ENCODE measurements around the gene PEF1. TPM values are rescaled to one million over a fixed set of nuclear protein-coding genes. Genes with fewer than 3 reads are reported as not detected.

The PEF1 gene
- total RNA-seq, 1 donor from 2014 or later: 69.9 TPM

- H3K9me3 ChIP-seq: no peaks in the 10 kb centered on the region
- H3K4me3 ChIP-seq: no peak overlapping the region
- H3K4me1 ChIP-seq: peaks cover 44% of the 10 kb centered on the region
- intact Hi-C loops (cut with DNase I): no loop called here
- peak overlapping the region; percentile 60 for H3K27ac ChIP-seq
- no peaks in the 10 kb centered on the region for H3K27me3 ChIP-seq
- ATAC-seq (no peak), DNase-seq (peak; percentile 51)
- peaks cover 6% of the 10 kb centered on the region for H3K36me3 ChIP-seq
- TF ChIP-seq CTCF (IDR thresholded peaks at IDR 0.05): no peak
Measured at GRCh38 chr1:31583082-31583994, 61.3 kb downstream of the PEF1 start.

- Histone ChIP-seq H3K9me3 (no peaks in the 10 kb centered on the region), H3K4me3 (no peak overlapping the region), H3K27ac (peak overlapping the region; percentile 42), H3K36me3 (peaks cover 6% of the 10 kb centered on the region), H3K4me1 (peaks cover 33% of the 10 kb centered on the region), H3K27me3 (no peaks in the 10 kb centered on the region)
- no peak for ATAC-seq
- intact Hi-C loops (cut with DNase I): no loop called here
- TF ChIP-seq CTCF (IDR thresholded peaks at IDR 0.05): no peak
- peak; percentile 19 for DNase-seq
Measured at GRCh38 chr1:31581821-31582810, 62.6 kb downstream of the PEF1 start.

- H3K4me1 ChIP-seq: peaks cover 36% of the 10 kb centered on the region
- intact Hi-C loops (cut with DNase I): no loop called here
- H3K27me3 ChIP-seq: no peaks in the 10 kb centered on the region
- H3K27ac ChIP-seq: peak overlapping the region; percentile 42
- DNase-seq (peak; percentile 53), ATAC-seq (no peak)
- no peaks in the 10 kb centered on the region for H3K9me3 ChIP-seq
- peaks cover 5% of the 10 kb centered on the region for H3K36me3 ChIP-seq
- peak overlapping the region; percentile 19 for H3K4me3 ChIP-seq
- no peak for TF ChIP-seq CTCF (IDR thresholded peaks at IDR 0.05)
Measured at GRCh38 chr1:31580891-31581603, 63.6 kb downstream of the PEF1 start.

GRCh38 chr1:31580513-31580870, 64.2 kb downstream of the PEF1 start:
- TF ChIP-seq CTCF (IDR thresholded peaks at IDR 0.05): no peak
- Histone ChIP-seq H3K27ac (peak overlapping the region; percentile 42), H3K4me1 (peaks cover 40% of the 10 kb centered on the region), H3K9me3 (no peaks in the 10 kb centered on the region), H3K4me3 (peak overlapping the region; percentile 19), H3K27me3 (no peaks in the 10 kb centered on the region), H3K36me3 (no peaks in the 10 kb centered on the region)
- no peak for ATAC-seq
- DNase-seq: no peak
- intact Hi-C loops (cut with DNase I): no loop called here

Other genes with a start within 250 kb of the PEF1 start
- gene SERINC2, start 231.7 kb downstream of the PEF1 start, total RNA-seq: 40.6 TPM
- 154 TPM for gene TINAGL1, start 68.4 kb downstream of the PEF1 start, total RNA-seq
- gene HCRTR1, start 27.2 kb downstream of the PEF1 start, total RNA-seq: not detected
- 28.9 TPM for gene COL16A1, start 59.1 kb upstream of the PEF1 start, total RNA-seq
- 0.69 TPM for gene ADGRB2, start 119.5 kb upstream of the PEF1 start, total RNA-seq
- 31.4 TPM for gene SPOCD1, start 171.1 kb upstream of the PEF1 start, total RNA-seq